Panc1 (cell line): Measurements from ENCODE around the gene RASSF5. TPM values are rescaled to one million over a fixed set of nuclear protein-coding genes. Genes with fewer than 3 reads are reported as not detected.

ENCODE experiments used
- microRNA-seq: library from miRNA; unstranded; fragments of <30 nt; microRNA quantifications from one replicate; pipeline ENCODE4 v1.1.0, GENCODE V29; 2020; ENCODE audit not compliant: unreplicated experiment
- total RNA-seq: library from RNA; stranded (reverse); gene quantifications from one replicate; pipeline ENCODE4 v1.2.1, GENCODE V29; 2021; ENCODE audit not compliant: unreplicated experiment

Gene RASSF5
- total RNA-seq, 1 experiment from 2014 or later, result 1.6 TPM

Small RNA genes lying within 50 kb of the gene (microRNA-seq; reads per million reads assigned to microRNA genes)
- gene MIR6769B, result not detected

Other genes with a start within 250 kb of the RASSF5 start
- gene IKBKE, start 37.1 kb upstream of the RASSF5 start, total RNA-seq, result 6.4 TPM
- gene EIF2D, start 104.9 kb downstream of the RASSF5 start, total RNA-seq, result 28.7 TPM
- 12.0 TPM for gene DYRK3, start 128.0 kb downstream of the RASSF5 start, total RNA-seq
- gene MAPKAPK2, start 177.4 kb downstream of the RASSF5 start, total RNA-seq, result 72.4 TPM